Measurements from ENCODE around the gene KL. TPM values are rescaled to one million over a fixed set of nuclear protein-coding genes. Genes with fewer than 3 reads are reported as not detected.

The KL gene
- 1.9 TPM for total RNA-seq
- long read RNA-seq, partial matches to known transcripts, result 3 of 4 reads
- long read RNA-seq, other reads (novel, unspliced or antisense), result 0 of 4 reads

DNA sequence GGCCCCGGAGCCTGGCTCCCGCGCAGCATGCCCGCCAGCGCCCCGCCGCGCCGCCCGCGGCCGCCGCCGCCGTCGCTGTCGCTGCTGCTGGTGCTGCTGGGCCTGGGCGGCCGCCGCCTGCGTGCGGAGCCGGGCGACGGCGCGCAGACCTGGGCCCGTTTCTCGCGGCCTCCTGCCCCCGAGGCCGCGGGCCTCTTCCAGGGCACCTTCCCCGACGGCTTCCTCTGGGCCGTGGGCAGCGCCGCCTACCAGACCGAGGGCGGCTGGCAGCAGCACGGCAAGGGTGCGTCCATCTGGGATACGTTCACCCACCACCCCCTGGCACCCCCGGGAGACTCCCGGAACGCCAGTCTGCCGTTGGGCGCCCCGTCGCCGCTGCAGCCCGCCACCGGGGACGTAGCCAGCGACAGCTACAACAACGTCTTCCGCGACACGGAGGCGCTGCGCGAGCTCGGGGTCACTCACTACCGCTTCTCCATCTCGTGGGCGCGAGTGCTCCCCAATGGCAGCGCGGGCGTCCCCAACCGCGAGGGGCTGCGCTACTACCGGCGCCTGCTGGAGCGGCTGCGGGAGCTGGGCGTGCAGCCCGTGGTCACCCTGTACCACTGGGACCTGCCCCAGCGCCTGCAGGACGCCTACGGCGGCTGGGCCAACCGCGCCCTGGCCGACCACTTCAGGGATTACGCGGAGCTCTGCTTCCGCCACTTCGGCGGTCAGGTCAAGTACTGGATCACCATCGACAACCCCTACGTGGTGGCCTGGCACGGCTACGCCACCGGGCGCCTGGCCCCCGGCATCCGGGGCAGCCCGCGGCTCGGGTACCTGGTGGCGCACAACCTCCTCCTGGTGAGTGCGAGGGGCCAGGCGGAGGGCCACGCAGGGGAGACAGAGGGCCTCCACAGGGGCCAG is at the start of gene KL:
KL (plus strand) TSS at position 10 of the 909 bp plus-strand sequence; CDS start at position 28, 18 bp downstream.
- peak; percentile 81 for DNase-seq (ENCODE audit: low spot score)
- intact Hi-C loops (cut with DNase I), result loop anchor here (2.0 to 10.0 kb wide), 3 partner anchors 49 to 430 kb away; partner anchors contain the start of gene PDS5B

DNA sequence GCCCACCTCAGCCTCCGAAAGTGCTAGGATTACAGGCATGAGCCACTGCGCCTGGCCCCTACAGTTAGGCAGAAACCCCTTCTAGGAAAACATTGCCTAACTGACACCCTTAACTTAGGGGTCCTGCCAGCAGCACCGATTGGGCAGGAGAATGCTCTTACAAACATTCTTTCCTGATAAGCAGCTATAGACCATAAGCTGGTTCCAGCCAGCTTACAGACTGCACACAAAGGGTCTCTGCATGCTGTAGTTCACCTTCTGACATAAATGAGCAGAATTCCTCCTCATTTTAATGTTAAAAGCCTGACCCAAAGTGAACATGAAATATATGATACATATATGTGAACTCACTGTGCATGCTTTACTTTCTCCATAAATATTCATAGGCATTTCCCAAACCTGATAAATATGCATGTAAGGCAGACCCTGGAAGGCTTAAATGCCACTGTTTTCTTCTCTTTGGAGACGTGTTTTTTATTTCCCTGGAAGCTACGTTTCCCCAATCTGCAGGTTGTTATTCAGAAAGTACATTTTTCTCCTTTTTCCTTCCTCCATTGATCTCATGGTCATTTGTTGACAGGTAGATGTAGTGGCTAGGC is 48.5 kb upstream of the KL start:
- DNase-seq (ENCODE audit: low spot score), result no peak
- intact Hi-C loops (cut with DNase I), result loop anchor here (2.0 to 5.0 kb wide), 2 partner anchors 37 to 50 kb away; partner anchors contain the start of gene KL

DNA sequence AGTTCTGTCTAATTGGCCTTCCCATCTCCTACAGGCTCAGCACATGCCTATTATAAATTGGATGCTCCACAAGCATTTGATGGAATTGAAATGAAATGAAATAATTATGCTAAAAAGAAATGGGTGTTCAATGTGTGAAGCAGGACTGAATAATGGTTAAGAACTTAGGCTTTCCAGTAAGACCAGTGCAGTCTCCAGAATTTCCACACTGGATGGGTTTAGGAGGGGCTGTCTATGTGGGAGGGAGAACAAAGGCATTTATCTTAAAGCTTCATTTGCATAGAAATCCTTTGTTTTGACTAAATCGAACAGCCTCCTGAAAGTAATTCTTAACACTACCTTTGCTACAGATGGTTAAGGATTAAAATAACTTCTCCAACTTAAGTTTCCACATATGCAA is 47.9 kb upstream of the KL start:
- no peak for DNase-seq (ENCODE audit: low spot score)
- intact Hi-C loops (cut with DNase I), result loop anchor here (2.0 to 5.0 kb wide), 2 partner anchors 36 to 49 kb away; partner anchors contain the start of gene KL

DNA sequence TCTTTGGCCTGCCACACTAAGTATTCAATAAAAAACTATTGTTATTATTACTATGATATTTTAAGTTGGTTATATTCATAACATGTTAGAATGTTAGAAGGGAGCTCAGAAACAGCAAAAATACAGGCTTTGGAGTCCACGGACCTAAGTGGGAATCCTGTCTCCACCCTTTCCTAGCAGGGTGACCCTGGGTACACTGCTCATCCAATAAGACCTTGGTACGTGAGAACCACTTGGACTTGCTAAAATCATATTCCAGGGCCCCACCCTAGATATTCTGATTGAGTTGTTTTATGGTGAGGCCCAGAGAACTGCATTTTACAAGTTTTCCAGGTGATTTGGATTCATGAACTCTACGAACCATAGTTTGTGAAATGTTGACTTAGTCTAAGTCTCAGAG is 47.4 kb upstream of the KL start:
- intact Hi-C loops (cut with DNase I), result loop anchor here (2.0 to 5.0 kb wide), 2 partner anchors 36 to 49 kb away; partner anchors contain the start of gene KL
- DNase-seq (ENCODE audit: low spot score), result no peak

DNA sequence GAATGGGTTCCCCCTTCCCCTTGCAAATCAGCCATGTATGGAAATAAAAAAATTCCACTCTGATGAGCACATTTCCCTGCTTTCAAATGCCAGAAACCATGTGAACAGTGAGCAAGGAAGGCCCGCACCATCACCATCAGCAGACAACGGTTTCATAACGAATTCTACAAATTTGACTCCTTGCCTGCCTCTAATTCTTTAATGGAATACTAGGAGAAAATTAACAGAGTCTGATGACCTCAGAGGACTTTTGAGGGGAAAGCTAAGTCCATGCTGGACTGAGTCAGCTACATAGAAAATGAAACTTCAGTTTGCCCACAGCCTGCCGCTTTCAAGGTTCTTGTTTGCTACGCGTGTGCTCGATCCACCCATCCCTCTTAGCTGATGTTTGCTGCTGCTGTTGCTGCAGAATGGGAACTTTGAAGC is 46.7 kb upstream of the KL start:
- DNase-seq (ENCODE audit: low spot score), result no peak
- intact Hi-C loops (cut with DNase I), result loop anchor here (2.0 to 5.0 kb wide), 2 partner anchors 35 to 48 kb away; partner anchors contain the start of gene KL

DNA sequence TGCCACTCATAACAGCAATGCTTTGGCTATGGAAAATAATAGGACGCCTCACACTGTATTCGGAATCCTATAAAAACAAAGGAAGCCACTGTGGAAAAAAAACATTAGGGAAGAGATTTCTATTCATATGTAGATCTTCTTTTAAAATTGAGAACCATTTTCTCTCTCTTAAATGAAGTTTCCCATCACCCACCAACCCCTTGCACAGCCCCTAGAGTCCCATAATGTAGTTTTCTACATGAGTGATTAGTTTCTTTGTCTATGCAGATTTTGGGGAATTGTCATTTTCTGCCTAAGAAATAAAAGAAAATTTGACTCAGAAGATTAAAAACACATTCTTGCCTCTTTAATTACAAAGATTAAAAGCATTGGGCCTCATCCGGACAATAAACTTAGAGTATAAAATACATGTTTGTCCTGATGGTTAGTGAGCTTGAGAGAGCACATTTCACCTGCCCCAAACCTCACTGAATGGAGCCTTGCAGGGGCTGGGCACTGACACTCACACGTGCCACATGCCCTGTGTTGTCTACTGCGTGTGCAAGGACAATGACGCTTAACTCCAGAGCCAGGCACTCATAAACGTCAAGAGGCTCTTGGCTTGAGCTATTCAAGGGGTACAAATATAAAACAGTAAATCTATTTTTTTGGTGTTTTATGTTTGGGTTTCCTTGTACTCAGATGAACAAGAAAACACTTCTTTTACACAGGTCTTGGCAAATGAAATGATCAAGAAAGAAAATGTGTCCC is 40.0 kb upstream of the KL start:
- intact Hi-C loops (cut with DNase I), result no loop called here

DNA sequence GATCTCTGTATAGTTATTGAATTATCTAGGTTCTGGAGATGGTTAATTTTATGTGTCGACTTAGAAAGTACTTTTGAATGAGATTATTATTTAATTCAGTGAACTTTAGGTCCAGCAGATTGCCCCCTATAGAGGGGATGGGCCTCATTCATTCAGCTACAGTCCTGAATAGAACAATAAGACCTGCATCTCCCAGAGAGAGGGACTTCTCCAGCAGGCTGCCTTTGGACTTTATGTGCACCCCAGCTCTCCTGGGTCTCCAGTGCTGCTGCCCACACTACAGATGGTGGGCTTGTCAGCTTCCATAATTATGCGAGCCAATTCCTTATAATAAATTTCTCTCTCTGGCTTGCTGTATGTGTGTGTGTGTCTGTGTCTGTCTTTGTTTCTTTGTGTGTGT is 39.3 kb upstream of the KL start:
- DNase-seq (ENCODE audit: low spot score), result no peak
- intact Hi-C loops (cut with DNase I), result no loop called here

More for the DNA sequence above, 40.0 kb upstream of the KL start:
- no peak for DNase-seq (ENCODE audit: low spot score)

DNA sequence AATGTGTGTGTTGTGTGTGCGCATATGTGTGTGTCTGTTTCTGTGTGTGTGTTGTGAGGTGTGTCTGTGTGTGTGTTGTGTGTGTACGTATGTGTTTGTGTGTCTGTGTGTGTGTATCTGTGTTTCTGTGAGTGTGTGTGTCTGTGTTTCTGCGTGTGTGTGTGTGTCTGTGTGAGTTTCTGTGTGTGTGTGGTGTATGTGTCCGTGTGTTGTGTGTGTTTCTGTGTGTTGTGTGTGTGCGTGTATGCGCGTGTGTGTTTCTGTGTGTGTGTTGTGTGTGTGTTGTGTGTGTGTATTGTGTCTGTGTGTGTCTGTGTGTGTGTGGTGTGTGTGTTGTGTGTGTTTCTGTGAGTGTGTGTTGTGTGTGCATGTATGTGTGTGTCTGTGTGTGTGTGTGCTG is 38.9 kb upstream of the KL start:
- intact Hi-C loops (cut with DNase I), result no loop called here
- DNase-seq (ENCODE audit: low spot score), result no peak

DNA sequence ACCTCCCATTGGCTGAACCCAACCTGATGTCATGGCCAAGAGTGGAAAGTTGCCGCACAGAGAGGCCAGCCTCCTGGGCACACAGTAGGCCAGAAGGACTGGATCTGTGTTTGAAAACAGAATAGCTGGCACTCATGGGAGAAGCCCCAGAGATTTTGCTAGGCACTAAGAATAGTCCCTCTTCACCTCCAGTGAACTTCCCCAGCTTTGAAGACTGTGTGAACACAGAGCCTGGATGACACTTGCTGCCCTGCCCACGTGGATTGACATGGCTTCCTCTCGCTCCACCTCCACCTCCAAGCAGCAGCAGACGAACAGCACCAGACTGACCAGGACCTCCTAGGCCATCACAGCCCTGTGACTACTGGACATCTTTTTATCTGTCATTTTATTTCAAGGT is 37.9 kb upstream of the KL start:
- DNase-seq (ENCODE audit: low spot score), result no peak
- intact Hi-C loops (cut with DNase I), result no loop called here

DNA sequence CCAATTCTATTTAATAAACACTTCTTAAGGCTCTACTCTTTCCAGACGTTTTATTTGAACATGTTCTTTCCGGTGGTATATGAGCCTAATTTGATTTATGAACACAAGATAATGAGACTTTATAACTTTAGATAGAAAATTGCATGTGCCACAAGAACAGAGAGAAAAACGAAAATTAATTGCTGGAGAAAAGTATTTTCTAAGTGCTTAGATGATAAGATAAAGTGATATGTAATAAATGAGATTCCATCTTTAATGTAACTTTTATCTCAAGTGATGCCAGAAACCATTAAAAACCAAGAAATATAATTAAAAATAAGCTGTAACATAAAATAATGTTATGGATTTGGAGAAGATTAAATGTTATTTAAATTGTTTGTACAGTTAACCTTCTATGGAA is 33.2 kb upstream of the KL start:
- no peak for DNase-seq (ENCODE audit: low spot score)
- intact Hi-C loops (cut with DNase I), result no loop called here

DNA sequence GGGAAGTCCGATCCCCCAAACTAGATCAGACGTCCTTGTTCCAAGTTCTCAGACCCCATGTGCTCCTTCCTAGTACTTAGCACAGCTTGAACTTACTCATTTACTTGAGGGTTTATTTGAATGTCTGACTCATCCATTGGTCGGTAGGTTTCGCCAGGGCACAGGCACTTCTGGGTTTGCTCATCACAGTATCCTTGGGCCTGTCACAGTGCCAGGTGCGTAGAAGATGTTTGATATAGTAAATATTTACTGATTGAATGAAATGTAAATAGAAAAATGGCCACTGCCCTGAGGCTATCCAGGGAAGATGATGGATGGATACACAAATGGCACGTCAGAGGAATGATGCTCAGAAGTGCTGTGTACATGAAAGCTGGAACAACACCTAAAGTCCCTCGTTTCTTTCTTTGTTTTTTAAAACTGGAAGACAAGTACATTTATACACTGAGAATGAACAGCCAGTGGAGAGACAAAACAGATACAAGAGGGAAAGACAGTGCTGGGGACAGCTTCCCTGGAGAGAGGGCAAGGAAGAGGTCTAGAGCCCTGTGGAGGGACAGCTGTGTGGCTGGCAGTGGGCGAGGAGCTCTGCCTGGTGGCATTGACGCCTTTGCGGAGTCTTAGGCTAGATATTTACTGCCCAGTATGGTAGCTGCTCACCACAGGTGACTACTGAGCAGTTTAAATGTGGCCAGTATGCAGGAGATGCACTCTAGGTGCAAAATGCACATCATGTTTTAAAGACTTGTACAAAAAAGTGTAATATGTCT is 31.2 kb upstream of the KL start:
- DNase-seq (ENCODE audit: low spot score), result no peak
- intact Hi-C loops (cut with DNase I), result no loop called here

DNA sequence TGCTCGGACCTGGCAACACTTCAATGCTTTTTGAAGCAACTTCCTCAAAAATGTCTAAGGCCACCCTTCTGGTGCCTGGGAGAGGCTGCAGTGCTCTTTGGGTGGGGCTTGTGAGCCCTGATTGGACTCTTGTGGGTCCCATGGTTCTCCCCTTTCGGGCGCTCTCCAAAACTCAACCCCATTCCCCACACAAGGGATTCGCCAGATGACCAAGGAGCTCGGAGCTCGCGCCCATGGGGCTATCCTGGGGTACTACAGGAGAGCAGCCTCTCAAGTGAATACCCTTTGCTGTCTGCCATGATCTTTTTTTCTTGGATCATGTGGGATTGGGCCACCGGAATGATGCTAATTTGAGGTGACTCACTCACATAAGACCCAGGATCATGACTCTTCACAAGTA is 29.7 kb upstream of the KL start:
- DNase-seq (ENCODE audit: low spot score), result no peak
- intact Hi-C loops (cut with DNase I), result no loop called here

DNA sequence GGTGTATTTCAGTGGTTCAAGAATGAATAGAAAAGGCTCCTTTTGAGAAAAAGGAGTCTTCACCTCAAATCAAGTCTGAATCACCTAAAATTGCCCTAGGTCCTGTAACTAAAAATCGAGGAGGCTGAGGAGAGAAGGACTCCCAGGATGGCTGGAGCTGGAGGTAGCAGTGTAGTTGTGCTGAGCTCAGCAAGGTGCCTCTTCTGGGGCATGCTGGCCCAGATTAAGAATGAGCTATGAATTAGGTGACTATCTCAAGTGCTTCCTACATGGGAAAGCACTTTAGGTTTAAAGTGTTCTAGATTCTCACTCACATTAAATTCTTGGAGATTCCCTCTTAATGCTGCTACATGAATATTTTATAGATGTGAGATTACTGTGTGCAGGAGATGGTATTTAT is 28.8 kb upstream of the KL start:
- intact Hi-C loops (cut with DNase I), result no loop called here
- no peak for DNase-seq (ENCODE audit: low spot score)

DNA sequence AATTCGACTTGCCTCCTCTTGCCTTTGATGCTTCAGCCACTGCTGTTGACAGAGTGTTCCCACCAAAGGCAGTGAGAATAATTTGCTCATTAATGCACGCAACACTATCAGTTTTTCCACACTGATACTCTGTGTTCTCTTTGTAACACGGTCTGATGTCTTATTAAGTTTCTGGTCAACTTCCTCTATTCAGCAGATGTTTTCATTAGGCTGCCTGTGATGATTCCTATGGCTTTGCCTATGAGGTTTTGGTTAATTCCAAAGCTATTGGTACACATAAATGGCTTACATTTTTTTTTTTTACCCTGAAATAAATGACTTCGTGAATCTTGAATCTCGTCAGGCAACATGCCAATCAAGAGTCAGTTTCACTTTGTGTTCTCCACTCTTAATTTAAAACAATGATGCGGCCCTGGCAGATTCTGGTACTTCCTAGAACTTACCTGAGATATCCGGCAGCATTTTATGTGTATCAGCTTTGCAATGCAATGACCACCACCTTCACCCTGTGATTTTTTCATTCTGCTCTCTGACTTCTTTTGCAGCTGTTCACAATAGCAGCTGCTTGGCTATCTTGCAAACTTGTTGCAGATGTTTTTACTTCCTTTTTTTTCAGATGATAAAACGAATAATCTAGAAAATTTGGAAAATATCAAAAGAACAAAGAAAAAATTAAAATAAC is 27.5 kb upstream of the KL start:
- DNase-seq (ENCODE audit: low spot score), result no peak
- intact Hi-C loops (cut with DNase I), result no loop called here

DNA sequence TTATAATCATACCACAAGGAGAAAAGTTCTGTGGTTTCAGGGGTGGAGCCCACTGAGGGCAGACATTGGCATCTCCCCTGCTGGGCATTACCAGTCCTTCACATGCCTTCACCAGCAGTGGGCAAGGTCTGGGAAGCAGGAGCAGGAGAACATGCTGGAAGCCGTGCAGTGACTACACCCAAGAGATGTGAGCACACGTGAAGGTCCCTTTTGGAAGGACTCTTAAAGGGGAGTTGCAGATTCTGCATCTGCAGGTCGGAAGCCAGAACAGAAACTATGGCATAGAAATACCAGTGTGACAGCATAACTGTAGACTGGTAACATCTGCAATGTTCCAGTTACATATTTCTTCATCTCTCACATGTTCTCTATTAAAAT is 26.9 kb upstream of the KL start:
- no peak for DNase-seq (ENCODE audit: low spot score)
- intact Hi-C loops (cut with DNase I), result no loop called here

DNA sequence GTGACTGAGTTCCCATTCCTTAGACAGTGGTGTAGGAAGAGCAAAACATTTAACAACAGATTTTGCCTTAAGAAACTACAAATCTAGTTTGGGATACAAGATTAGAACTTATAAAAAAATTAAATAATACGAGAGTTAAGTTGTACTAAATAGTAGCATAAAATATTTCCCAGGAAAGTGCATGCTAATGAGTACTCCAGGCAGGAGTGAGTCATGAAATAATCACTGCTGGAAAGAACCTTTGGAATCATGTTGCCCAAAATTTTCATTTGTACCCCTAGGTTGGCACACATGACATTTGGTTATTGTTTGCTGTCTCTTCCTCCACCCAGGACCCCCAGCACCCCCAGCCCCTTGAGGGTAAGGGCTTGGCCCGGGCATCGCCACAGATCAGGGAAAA is 26.3 kb upstream of the KL start:
- intact Hi-C loops (cut with DNase I), result no loop called here
- DNase-seq (ENCODE audit: low spot score), result no peak

DNA sequence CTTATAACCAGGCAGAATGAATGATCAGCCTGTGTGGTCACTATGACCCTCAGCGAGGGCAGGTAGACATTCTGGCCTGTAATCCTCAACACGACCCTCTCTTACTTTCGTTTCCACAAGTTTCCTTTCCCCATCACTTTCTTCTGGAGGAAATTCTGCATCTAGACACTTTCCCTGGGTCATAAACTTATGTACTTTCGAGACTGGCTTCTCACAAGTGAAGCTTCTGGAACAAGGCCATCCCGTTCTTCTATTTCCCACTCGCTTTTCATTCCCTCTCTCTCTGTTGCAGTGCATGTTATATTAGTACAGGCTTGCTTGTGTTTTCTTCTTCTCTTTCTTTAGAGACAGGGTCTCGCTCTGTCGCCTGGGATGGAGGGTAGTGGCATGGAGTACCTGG is 23.1 kb upstream of the KL start:
- no peak for DNase-seq (ENCODE audit: low spot score)
- intact Hi-C loops (cut with DNase I), result no loop called here

DNA sequence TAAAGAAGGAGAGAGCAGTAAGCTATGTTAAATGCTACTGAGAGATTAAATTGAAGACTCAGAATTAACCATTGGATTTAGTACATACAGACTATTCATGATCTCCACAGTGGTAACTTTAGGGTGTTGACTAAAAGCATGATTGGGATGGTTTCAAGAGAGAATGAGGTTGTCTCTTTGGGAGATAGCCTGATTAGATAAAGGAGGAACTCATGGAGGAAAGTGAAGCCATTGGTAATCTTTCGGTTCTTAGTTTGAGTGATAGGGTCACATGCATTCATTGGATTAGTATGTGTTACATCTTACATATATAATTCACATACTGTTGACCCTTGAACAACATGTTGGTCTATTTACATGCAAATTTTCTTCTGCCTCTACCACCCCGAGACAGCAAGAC is 18.8 kb upstream of the KL start:
- intact Hi-C loops (cut with DNase I), result no loop called here
- no peak for DNase-seq (ENCODE audit: low spot score)

DNA sequence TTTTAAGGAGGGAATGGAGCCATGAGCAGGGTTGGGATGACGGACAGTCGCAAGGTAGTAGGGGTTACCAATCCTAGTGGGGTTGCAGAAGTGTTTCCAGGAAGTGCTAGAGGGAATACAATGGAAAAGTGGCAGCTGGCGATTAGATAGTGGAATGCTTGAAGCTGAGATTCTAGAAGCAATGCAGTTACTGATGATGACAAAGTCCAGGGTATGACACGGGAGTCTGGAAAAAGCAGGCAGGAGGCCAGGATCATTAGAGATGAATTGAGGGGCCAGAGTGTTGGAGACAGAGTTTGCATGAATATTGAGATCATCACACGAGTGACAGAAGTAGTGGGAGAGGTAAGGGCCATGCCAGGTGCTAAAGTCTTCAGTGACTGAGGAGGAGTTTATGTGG is 17.3 kb upstream of the KL start:
- no peak for DNase-seq (ENCODE audit: low spot score)
- intact Hi-C loops (cut with DNase I), result no loop called here

Measured in cardiac septum (tissue), 1 donor.